Heart left ventricle (tissue), 16 donors: ENCODE results near the gene CD34. TPM values are rescaled to one million over a fixed set of nuclear protein-coding genes. Genes with fewer than 3 reads are reported as not detected.

Experiments
- ATAC-seq, 4 donors: fragments of 200-7000 bp; cut with Tn5 transposase; one replicate each; pipeline ENCODE4 v1.9.1; 2020 to 2022; ENCODE audit warnings: moderate library complexity in 4 of 4, mild to moderate bottlenecking in 3 of 4, moderate number of reproducible peaks in 1 of 4
- DNase-seq, 5 donors: peaks; one replicate each; pipeline ENCODE4 v3.0.0-alpha.2; 2020
- H3K27ac ChIP-seq, 12 donors: fragments of 200-600 bp; sonication (generic) in 4 of 12; one replicate each; pipeline versions ENCODE4 v1.5.0 to v1.8.0; 2016 to 2022; ENCODE audit warnings: mild to moderate bottlenecking in 2 of 12
- H3K27me3 ChIP-seq, 9 donors: fragments of 200-600 bp; sonication (generic) in 2 of 9; one replicate each; pipeline versions ENCODE4 v1.5.1 to v1.8.0; 2016 to 2022; ENCODE audit warnings: mild to moderate bottlenecking in 3 of 9
- H3K36me3 ChIP-seq, 9 donors: fragments of 200-600 bp; sonication (generic) in 2 of 9; one replicate each; pipeline versions ENCODE4 v1.5.0 to v1.8.0; 2018 to 2022; ENCODE audit warnings: mild to moderate bottlenecking in 2 of 9
- H3K4me1 ChIP-seq, 12 donors: fragments of 200-600 bp; sonication (generic) in 4 of 12; one replicate each; pipeline versions ENCODE4 v1.5.0 to v1.8.0; 2016 to 2022; ENCODE audit warnings: mild to moderate bottlenecking in 3 of 12
- H3K4me3 ChIP-seq, 12 donors: fragments of 200-600 bp; sonication (generic) in 4 of 12; one replicate each; pipeline versions ENCODE4 v1.5.0 to v1.8.0; 2017 to 2022; ENCODE audit warnings: mild to moderate bottlenecking in 9 of 12, moderate library complexity in 4 of 12
- H3K9me3 ChIP-seq, 12 donors: fragments of 200-600 bp; sonication (generic) in 4 of 12; one replicate each; pipeline versions ENCODE4 v1.5.0 to v1.8.0; 2016 to 2022; ENCODE audit warnings: mild to moderate bottlenecking in 1 of 12
- CTCF ChIP-seq, 12 donors: fragments of 200-600 bp; sonication (generic) in 4 of 12; IDR thresholded peaks; one replicate each; pipeline versions ENCODE4 v1.5.0 to v1.8.0; 2018 to 2022; ENCODE audit warnings: antibody characterized with exemption in 12 of 12, mild to moderate bottlenecking in 5 of 12
- POLR2A ChIP-seq, 2 donors: fragments of 450-650 bp; IDR thresholded peaks; one replicate each; pipeline ENCODE4 v1.6.1; 2017; ENCODE audit warnings: antibody characterized with exemption in 2 of 2, mild to moderate bottlenecking in 2 of 2, moderate library complexity in 2 of 2
- WGBS, 4 donors: extraction: QIAGEN DNeasy Blood & Tissue Kit in 2 of 4; methylation state at CpG; one replicate each; pipeline versions ENCODE4 v1.1.5 to v1.1.7; 2013 to 2018; 5-methylcytosine and 5-hydroxymethylcytosine counted together
- intact Hi-C, 10 donors: fragments of 100-400 bp; cut with DNase I; formaldehyde crosslinking; loops; one replicate each; pipeline versions ENCODE4 v1.11.1 to v1.14.2; 2022
- polyA plus RNA-seq, 2 donors: library from polyadenylated mRNA; stranded (reverse); fragments of 200-250 nt; gene quantifications; one replicate each; pipeline ENCODE4 v1.2.3, GENCODE V29; 2013
- total RNA-seq, 9 donors: library from RNA; depleted of rRNA in 2 of 9; stranded (reverse); fragments of >200 nt in 2 of 9; fragmentation: NEBNext Ultra II Directional in 3 of 9; extraction: Animal tissue kit (Norgen Biotek cat#: 25700) in 3 of 9; gene quantifications; one replicate each; pipeline versions ENCODE4 v1.1.0 to v1.2.4, GENCODE V29; 2016 to 2023
- donor health status: ischemic (EF 13 %, LVEDD 7.1; RV severe dilation, severe dysfunction).
- donor health status: healthy with polysubstance abuse.
- donor health status: DM: no; HTN: yes; CAD: no.
- donor health status: DM: no; HTN: no; CAD: no.
- donor health status: ischemic (EF 25% LVEDD 6.9; RV normal size, moderate dysfunction).
- donor health status: ischemic (EF 25% LVEDD 5.7; RV mildly dilated, moderate dysfunction).
- donor health status: healthy.
- donor health status: DM: yes; HTN: yes; CAD: no.
- donor health status: ischemic (EF 35%, LVEDD 5.7; RV mildly dilated, moderate dysfunction).
- donor health status: nonischemic (EF 11% LVEDD 7.7; RV severe dilation, severe dysfunction).
- donor health status: DM: yes; HTN: yes; CAD: no.
- donor health status: PGD.
- donor health status: ischemic (EF 29% LVEDD 5.4; RV normal size, mild dysfunction).
- donor health status: nonischemic (EF 23%, LVEDD 6.1; RV moderate dilation, normal function).

The CD34 gene
- total and polyA plus RNA-seq, 11 donors = 37.4 to 103 (median 63.0) TPM

- Histone ChIP-seq H3K36me3 (peaks cover 0 to 25% (median 10%) of the 10 kb centered on the region in 9 donors), H3K27me3 (no peaks in the 10 kb centered on the region), H3K4me3 (peak overlapping the region; percentile 80 to 99 (median 92)), H3K4me1 (peaks cover 16 to 75% (median 54%) of the 10 kb centered on the region in 12 donors), H3K9me3 (no peaks in the 10 kb centered on the region), H3K27ac (peak overlapping the region; percentile 95 to 99 (median 96))
- intact Hi-C loops = loop anchor here in 4 of 10 donors (2.0 kb wide), 1 partner anchor 40 kb away; no protein-coding TSS in a partner anchor
- ATAC-seq (peak; percentile 22 to 66 (median 32)), DNase-seq (peak in 4 of 5 donors; percentile 44 to 63 (median 60))
- 1 to 13% (median 3%) methylated on average over 13 to 24 of the region's 24 CpGs for WGBS, 4 donors
- TF ChIP-seq POLR2A (IDR thresholded peaks at IDR 0.05) (no peak), CTCF (IDR thresholded peaks at IDR 0.05) (no peak)
These were observed 42.6 kb downstream of the CD34 start for GRCh38 chr1:207868251-207868773.

GRCh38 chr1:207867136-207868109, 43.5 kb downstream of the CD34 start:
- TF ChIP-seq POLR2A (IDR thresholded peaks at IDR 0.05) (no peak), CTCF (IDR thresholded peaks at IDR 0.05) (no peak)
- peak overlapping the region; percentile 80 to 99 (median 92) for H3K4me3 ChIP-seq
- ATAC-seq (peak; percentile 21 to 73 (median 53)), DNase-seq (peak; percentile 41 to 77 (median 64))
- H3K27me3 ChIP-seq = no peaks in the 10 kb centered on the region
- intact Hi-C loops = loop anchor here in 5 of 10 donors (2.0 kb wide), 1 partner anchor 39 kb away; no protein-coding TSS in a partner anchor
- H3K4me1 ChIP-seq = peaks cover 16 to 75% (median 55%) of the 10 kb centered on the region in 12 donors
- peaks cover 0 to 32% (median 19%) of the 10 kb centered on the region in 9 donors for H3K36me3 ChIP-seq
- H3K27ac ChIP-seq = peak overlapping the region; percentile 95 to 99 (median 96)
- H3K9me3 ChIP-seq = no peaks in the 10 kb centered on the region
- WGBS, 4 donors = 22 to 50% (median 31%) methylated on average over 16 to 19 of the region's 19 CpGs

- TF ChIP-seq CTCF (IDR thresholded peaks at IDR 0.05) (no peak), POLR2A (IDR thresholded peaks at IDR 0.05) (no peak)
- Histone ChIP-seq H3K4me1 (peaks cover 16 to 80% (median 59%) of the 10 kb centered on the region in 12 donors), H3K27me3 (no peaks in the 10 kb centered on the region), H3K9me3 (no peaks in the 10 kb centered on the region), H3K4me3 (peak overlapping the region in 8 of 12 donors; percentile 9 to 96 (median 92)), H3K27ac (peak overlapping the region; percentile 95 to 99 (median 96)), H3K36me3 (peaks cover 0 to 40% (median 25%) of the 10 kb centered on the region in 9 donors)
- WGBS, 4 donors = 50 to 69% (median 55%) methylated on average over 9 of the region's 9 CpGs
- DNase-seq (peak in 4 of 5 donors; percentile 63 to 75 (median 68)), ATAC-seq (peak; percentile 43 to 62 (median 46))
- intact Hi-C loops = loop anchor here in 1 of 10 donors (2.0 kb wide), 1 partner anchor 38 kb away; no protein-coding TSS in a partner anchor
These were observed 44.3 kb downstream of the CD34 start for GRCh38 chr1:207866471-207867135.
